Astrocyte (in vitro differentiated cells and primary cell): ENCODE measurements around the gene ERRFI1.
"Not testable (repeated sequence)": the region's sequence is repeated elsewhere in the genome, so short reads cannot be mapped to it uniquely, and the experiment has no call there.

ENCODE experiments used
- CTCF ChIP-seq: IDR thresholded peaks from 2 replicates; pipeline ENCODE4 v1.5.1; 2011; ENCODE audit warnings: low read depth, mild to moderate bottlenecking, inconsistent platforms, low read length, moderate library complexity; ENCODE audit not compliant: insufficient read depth
- EZH2 ChIP-seq: IDR thresholded peaks from 2 replicates; pipeline ENCODE4 v1.6.1; 2012; ENCODE audit warnings: mild to moderate bottlenecking, low read length, inconsistent platforms; ENCODE audit not compliant: insufficient read depth

GRCh38 chr1:8069614-8070320 lies 43.7 kb upstream of the ERRFI1 start:
- not testable (repeated sequence) for TF ChIP-seq CTCF, EZH2
